Mammary epithelial cell (primary cell): Measurements from ENCODE around the gene RALGAPB.

Experiments
- EZH2 ChIP-seq: IDR thresholded peaks from 2 replicates; pipeline ENCODE4 v1.6.1; 2012; ENCODE audit warnings: low read length, inconsistent platforms, borderline replicate concordance
- TF ChIP-seq, protein P1 (sequence below), 2 donors: IDR thresholded peaks in 1 of 2; conservative IDR thresholded peaks in 1 of 2; 2 replicates each; pipeline ENCODE4 v1.5.1; 2011 to 2012; ENCODE audit warnings: inconsistent platforms in 2 of 2, low read length in 2 of 2, mild to moderate bottlenecking in 2 of 2, control low read depth in 1 of 2, low read depth in 1 of 2; ENCODE audit not compliant: insufficient read depth in 1 of 2; ENCODE audit errors: extremely low read depth in 1 of 2

DNA sequence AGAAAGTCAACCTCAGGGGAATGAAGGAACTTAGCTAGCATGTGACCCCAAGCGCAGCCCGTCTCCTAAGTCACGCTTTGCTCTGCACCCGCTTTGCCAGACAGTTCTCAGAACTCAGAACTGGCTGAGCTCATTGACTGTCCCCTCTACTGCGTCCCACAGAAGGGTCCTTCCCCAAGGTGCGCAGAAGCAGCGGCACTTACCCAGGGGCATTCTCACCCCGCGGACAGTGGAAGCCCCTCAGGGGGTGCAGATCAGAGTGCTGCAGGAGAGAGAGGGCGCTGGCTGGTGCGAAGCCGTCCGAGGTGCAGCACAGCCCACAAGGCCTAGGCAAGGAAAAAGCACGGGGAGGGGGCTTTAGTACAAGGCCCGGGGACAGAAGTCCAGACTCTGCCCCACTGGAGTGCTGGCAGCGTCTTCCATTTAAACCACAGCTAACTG is 38.3 kb upstream of the RALGAPB start:
- TF ChIP-seq, protein P1, sequence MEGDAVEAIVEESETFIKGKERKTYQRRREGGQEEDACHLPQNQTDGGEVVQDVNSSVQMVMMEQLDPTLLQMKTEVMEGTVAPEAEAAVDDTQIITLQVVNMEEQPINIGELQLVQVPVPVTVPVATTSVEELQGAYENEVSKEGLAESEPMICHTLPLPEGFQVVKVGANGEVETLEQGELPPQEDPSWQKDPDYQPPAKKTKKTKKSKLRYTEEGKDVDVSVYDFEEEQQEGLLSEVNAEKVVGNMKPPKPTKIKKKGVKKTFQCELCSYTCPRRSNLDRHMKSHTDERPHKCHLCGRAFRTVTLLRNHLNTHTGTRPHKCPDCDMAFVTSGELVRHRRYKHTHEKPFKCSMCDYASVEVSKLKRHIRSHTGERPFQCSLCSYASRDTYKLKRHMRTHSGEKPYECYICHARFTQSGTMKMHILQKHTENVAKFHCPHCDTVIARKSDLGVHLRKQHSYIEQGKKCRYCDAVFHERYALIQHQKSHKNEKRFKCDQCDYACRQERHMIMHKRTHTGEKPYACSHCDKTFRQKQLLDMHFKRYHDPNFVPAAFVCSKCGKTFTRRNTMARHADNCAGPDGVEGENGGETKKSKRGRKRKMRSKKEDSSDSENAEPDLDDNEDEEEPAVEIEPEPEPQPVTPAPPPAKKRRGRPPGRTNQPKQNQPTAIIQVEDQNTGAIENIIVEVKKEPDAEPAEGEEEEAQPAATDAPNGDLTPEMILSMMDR (conservative IDR thresholded peaks at IDR 0.05 in 1 of 2, IDR thresholded peaks at IDR 0.05 in 1 of 2; ENCODE audit: extremely low read depth in 1 of 2, insufficient read depth in 1 of 2, low read depth in 1 of 2, low read length in 2 of 2), result no peak
- TF ChIP-seq EZH2, result no peak
